ENCODE measurements around the gene COPS8.

Gene COPS8

DNA sequence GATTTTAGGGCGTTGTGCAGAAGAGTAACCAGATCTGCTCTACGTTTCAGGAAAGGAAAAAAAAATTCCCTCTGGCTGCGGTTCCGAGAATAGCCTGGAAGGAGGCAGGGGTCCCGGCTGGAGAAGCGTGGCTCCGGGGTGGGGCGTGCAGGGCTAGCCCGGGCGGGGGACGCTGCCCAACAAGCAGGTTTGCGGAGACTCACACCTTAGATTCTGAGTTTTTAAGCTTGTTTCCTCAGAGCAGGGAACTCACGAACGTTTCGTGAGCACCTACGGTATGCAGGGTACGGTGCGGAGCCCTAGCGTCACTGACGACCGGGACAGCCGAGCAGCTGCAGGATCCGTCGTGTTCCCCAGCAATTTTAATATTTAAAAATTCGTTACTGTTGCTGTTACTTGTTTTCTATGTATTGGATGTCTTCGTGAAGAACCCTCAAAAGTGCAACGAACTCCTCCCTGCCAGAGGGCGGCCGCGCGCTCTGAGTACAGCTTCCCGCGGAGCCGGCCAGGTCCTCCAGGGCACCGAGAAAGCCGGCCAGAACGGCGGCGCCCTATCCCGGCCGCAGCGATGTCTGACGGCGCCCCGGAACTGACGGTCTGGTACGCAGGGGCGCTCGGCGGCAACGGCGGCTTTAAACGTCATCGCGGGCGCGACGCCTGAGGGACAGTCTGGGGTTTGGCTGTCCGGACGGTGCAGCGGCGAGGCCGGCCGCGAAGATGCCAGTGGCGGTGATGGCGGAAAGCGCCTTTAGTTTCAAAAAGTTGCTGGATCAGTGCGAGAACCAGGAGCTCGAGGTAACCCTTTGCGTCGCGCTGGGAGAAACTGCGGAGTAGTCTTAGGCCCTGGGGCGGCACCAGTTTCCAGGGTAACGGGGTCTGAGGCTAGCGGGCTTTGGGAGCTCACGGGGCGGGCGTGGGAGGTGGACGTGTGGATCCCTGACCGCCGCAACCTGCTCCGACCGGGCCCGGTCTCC, at the start of gene COPS8:
Gene COPS8 (plus strand): TSS at position 642 of the 974 bp plus-strand sequence. CDS start 76 bp downstream, at position 718.
- DNase-seq = peak; percentile 86

DNA sequence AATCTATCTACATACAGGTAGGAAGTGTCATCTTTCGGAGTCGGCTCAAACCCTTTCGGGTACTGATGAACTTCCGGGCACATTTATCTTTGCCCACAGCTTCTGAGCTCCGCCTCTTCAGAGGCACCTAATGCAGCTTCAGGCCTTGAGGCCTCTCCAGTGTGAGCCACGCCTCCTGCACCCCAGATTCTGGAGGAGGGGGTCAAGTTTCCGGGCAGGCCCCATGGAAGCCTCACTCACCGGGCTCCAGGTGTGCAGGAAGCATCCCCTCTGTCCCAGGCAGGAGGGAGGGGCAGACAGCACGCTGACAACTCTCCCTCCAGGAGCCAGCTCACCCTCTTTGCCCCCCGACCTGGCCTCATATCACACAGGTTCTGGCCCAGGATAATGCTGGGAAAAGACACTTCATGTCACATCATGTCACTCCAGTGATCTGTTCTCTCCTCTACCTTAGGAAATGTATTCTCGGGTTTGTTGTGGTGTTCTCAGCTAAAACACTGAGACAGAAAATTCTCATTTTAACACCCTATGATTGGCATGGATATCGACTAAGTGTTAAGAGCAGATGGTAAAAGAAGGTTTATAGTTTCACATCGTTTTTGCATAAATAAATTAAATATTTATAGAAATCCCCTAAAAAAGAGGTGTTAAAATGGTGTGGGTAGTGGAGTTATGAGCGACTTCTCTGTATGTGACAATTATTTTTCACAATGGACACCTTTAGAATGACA, 46.2 kb upstream of the COPS8 start:
- no peak for DNase-seq

- DNase-seq = no peak
These were observed 44.5 kb upstream of the COPS8 start for GRCh38 chr2:237041231-237041630.

DNA sequence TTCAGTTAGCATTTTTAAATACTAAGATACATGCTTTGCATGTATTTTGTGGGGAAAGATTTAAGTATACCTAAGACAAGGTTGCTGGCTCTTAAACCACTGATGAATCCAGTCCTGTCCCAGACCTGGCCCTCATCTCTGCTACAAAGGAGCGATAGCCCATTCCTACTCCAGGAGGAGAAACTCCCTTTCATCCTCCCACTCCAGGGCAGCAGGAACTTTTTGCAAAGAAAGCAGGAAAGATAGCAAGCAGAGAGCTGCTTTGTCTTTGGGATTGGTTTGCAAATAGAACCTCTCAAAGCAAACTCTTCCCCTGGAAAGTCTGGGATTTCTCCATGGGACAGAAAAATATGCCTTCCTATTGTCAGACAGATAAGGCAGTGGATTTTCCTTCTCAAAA, 43.6 kb upstream of the COPS8 start:
- DNase-seq = no peak

DNA sequence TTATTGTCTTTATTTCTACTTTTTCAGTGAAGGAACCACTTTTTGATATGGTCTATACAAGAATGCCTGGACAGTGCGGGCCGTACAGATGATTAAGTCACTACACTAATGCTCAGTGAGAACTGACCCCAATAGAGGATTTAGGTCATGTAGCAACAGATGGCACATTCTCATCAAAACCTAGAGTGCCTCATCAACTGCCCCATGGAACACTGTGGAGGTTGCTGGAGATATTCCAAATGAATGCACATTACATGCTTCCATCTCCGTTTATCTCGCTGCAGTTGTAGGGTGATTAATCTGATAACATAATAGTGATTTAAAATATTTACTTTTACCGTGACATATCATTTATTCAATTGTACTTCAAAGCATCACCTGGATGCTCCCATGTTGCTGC, 41.8 kb upstream of the COPS8 start:
- DNase-seq = no peak

- no peak for DNase-seq
These were observed 41.4 kb upstream of the COPS8 start for GRCh38 chr2:237044281-237044680.

- no peak for DNase-seq
These were observed 40.2 kb upstream of the COPS8 start for GRCh38 chr2:237045449-237045848.

- no peak for DNase-seq
These were observed 37.1 kb upstream of the COPS8 start for GRCh38 chr2:237048595-237048994.

DNA sequence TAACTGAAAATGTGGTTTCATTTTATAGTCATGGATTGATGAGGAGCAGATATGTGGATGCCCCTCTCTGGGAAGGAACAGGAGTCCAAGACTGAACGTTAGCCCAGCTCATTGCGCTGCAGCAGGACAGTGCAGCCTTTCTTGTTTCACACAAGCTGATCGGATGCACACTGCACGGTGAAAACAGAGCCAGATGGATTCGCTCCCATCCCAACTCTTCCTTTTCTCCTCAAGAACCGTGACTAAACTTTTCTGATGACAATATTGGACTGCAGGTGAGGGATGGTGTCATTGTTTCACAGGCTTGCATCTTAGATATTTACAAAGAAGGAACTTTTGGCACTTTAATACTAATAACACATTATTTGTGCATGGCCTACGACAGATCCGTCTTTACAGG, 33.8 kb upstream of the COPS8 start:
- no peak for DNase-seq

- no peak for DNase-seq
These were observed 32.6 kb upstream of the COPS8 start for GRCh38 chr2:237053066-237053465.

GRCh38 chr2:237055386-237056100, 30.1 kb upstream of the COPS8 start:
- no peak for DNase-seq

DNA sequence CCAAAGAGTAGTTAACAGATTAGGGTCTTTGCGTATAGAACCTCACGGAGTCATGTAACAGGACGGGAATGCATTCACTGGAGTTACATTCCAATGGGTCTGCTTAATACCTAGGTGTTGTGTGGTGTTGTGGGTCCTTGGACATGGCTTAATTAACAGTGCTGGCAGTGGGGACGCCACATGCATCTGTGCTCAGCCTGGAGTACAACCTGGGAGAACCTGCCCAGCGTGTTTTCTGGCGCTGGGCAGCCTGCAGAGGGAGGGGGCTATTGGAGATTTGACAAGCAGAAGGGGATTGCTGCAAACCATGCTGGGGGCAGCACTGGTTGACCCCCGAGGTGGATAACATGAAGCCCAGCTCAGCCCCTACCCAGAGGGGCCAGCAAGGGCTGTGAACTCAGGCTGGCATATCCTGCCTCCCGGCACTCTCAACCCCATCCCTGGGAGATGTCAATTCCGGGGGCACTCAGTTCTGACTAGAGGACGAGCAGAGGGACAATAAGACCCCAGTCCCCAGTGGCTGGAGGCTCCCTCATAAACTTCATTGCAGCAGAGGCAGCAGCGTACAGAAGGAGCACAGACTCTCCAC, 29.3 kb upstream of the COPS8 start:
- peak; percentile 26 for DNase-seq

GRCh38 chr2:237057107-237057506, 28.6 kb upstream of the COPS8 start:
- DNase-seq = no peak

- no peak for DNase-seq
These were observed 27.8 kb upstream of the COPS8 start for GRCh38 chr2:237057893-237058300.

DNA sequence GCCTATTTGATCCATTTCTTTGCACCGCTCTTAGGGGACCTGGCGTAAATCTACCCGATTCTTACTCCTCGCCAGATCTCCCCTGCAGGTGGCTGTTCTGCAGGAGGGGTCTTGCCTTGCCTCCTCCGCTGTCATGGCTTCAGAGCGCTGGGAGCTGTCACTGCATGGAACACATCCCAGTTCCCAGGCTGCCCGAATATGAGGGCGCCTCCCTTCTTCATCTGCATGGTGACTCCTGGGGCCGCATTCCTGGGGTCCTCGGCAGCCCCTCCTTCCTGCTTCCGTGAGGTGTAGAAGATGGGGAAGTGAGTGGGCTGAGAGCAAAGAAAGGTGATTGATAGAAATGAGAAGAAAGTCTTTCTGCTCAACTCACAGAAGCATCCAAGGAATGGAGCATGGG, 27.3 kb upstream of the COPS8 start:
- DNase-seq = no peak

GRCh38 chr2:237059155-237059875, 26.4 kb upstream of the COPS8 start:
- no peak for DNase-seq

GRCh38 chr2:237060534-237061312, 25.0 kb upstream of the COPS8 start:
- DNase-seq = peak; percentile 75

DNA sequence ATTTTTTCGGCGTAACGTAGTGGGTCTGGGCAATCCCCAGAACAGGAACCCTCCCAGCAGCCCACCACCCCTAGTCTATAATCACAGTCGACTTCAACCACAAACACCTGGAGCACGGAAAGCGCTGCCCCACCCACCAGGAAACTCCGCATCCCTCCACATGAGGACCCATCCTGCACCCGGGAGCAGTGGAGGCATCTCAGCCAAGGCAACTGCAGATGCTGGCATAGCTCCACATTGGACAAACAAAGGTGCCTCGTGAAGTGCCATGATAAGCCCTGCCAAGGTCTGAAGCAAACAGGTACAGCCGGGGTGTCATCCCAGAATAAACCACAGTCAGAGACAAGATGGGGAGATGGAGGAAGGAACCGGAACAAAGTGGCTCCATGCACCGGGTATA, 24.3 kb upstream of the COPS8 start:
- DNase-seq = no peak

- DNase-seq = no peak
These were observed 23.1 kb upstream of the COPS8 start for GRCh38 chr2:237062585-237062984.

GRCh38 chr2:237064203-237065070, 21.3 kb upstream of the COPS8 start:
- no peak for DNase-seq

- no peak for DNase-seq
These were observed 20.7 kb upstream of the COPS8 start for GRCh38 chr2:237065071-237065377.

All from NCI-H510A treated with DMSO at 0.1 percent for 48 hours (cell line).